Loucy (cell line): ENCODE data around the gene GNAI3.

Experiments used
- EZH2phosphoT487 ChIP-seq: fragments of 200-600 bp; IDR thresholded peaks from 2 replicates; pipeline ENCODE4 v1.6.1; 2018; ENCODE audit warnings: antibody characterized with exemption, mild to moderate bottlenecking, moderate library complexity, borderline replicate concordance
- TF ChIP-seq, protein P1 (sequence below): fragments of 200-600 bp; sonication (generic); conservative IDR thresholded peaks from 2 replicates; pipeline ENCODE4 v1.5.1; 2014; ENCODE audit warnings: mild to moderate bottlenecking, antibody characterized with exemption, low read length

DNA sequence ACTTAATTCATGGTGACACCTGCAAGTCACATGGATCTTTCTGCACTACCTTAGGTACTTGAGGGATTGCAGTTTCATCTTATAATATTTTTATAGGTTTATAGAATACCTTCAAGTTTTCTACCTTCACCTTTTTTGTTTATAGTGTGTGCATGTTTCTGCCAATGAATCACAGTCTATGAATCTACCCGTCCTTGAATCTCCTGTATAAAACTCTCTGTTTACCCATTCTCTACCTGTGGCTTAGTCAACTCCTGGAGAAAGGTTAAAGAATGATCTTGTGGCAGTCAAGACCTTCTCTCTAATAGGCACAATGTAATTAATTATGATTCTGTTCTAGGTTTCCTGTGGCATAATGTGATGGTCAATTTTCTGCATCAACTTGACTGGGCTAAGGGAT lies 116.3 kb downstream of the GNAI3 start:
- TF ChIP-seq, protein P1, sequence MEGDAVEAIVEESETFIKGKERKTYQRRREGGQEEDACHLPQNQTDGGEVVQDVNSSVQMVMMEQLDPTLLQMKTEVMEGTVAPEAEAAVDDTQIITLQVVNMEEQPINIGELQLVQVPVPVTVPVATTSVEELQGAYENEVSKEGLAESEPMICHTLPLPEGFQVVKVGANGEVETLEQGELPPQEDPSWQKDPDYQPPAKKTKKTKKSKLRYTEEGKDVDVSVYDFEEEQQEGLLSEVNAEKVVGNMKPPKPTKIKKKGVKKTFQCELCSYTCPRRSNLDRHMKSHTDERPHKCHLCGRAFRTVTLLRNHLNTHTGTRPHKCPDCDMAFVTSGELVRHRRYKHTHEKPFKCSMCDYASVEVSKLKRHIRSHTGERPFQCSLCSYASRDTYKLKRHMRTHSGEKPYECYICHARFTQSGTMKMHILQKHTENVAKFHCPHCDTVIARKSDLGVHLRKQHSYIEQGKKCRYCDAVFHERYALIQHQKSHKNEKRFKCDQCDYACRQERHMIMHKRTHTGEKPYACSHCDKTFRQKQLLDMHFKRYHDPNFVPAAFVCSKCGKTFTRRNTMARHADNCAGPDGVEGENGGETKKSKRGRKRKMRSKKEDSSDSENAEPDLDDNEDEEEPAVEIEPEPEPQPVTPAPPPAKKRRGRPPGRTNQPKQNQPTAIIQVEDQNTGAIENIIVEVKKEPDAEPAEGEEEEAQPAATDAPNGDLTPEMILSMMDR = no peak
- TF ChIP-seq EZH2phosphoT487 = no peak
